SK-N-SH treated with all-trans-retinoic acid at 6 μM for 48 hours (cell line): Measurements from ENCODE around the gene AKR1A1.

Experiments used
- GLIS3 ChIP-seq: fragments of 250-450 bp; sonication (Bioruptor Pico); IDR thresholded peaks from 2 replicates; pipeline ENCODE4 v1.5.0; 2020; ENCODE audit warnings: mild to moderate bottlenecking, moderate library complexity
- TOX ChIP-seq: fragments of 250-450 bp; sonication (Bioruptor Pico); IDR thresholded peaks from 2 replicates; pipeline ENCODE4 v1.8.0; 2021; ENCODE audit warnings: mild to moderate bottlenecking, moderate library complexity, borderline replicate concordance

DNA sequence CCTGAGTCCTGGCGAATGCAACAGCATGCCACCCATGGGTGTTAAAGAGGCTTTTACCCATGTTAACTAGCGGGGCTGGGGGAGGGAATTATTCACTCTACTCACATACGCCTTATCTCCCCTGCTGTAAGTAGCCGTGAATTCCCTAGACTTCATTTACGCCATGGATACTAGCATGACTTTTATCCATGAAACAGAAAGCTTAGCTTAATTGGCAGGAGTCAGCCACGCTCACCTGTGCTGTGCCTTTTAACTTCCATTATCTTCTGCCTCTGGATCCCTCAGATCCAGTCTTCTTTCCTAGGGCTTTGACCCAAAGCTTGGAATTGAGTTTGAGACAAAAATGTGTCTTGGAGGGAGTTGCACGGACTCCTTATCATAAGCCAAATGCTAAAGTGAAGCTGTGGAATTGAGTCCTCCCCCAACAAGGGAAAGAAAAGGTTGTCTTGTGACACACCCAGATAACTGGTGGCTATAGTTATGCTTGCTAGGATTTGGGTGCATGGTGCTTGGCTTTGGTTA, 23.5 kb downstream of the AKR1A1 start:
- TF ChIP-seq TOX (no peak), GLIS3 (CRISPR knock-in tag) (no peak)
